HG03025 (cell line): Measurements from ENCODE around the gene SKI.

ENCODE experiments used
- ATAC-seq: cut with Tn5 transposase; IDR thresholded peaks from one replicate; pipeline ENCODE4 v1.9.1; 2021; ENCODE audit warnings: mild to moderate bottlenecking, moderate library complexity; ENCODE audit not compliant: unreplicated experiment, low FRiP score

SKI gene

DNA sequence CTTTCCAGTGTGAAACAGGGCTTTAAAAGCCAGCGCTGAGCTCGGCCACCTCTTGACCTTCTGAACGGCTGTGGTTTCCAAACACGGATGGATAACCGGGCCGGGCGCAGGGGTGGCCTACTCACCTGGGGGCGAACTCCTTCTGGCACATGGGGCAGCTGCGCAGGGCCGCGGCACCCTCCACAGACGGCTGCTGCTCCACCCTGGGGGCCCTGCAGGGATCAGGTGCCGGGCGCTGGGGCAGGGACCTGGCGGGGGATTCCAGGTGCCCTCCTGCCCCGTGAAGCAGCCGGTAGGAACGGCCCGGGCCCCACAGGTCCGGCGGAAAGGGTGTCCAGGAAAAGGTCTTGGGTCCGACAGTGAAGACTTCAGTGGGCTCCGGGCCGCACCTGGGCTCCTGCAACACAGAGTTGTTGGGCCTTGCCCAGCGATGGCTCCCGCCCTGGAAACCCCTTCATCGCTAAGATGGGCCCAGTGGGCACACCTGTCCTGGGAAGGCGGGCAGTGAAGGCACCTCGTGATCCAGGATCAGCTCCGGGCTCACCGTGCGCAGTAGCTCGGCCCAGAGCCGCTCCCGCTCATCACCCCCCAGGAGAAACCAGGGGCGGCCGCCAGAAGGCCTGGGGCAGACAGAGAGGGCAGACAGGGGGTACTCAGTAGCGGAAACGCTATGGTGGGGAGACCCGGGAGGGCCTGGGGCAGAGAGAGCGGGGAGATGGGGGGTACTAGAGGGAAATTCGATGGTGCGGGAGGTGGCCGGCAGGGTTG lies 34.4 kb upstream of the SKI start:
- no peak for ATAC-seq

DNA sequence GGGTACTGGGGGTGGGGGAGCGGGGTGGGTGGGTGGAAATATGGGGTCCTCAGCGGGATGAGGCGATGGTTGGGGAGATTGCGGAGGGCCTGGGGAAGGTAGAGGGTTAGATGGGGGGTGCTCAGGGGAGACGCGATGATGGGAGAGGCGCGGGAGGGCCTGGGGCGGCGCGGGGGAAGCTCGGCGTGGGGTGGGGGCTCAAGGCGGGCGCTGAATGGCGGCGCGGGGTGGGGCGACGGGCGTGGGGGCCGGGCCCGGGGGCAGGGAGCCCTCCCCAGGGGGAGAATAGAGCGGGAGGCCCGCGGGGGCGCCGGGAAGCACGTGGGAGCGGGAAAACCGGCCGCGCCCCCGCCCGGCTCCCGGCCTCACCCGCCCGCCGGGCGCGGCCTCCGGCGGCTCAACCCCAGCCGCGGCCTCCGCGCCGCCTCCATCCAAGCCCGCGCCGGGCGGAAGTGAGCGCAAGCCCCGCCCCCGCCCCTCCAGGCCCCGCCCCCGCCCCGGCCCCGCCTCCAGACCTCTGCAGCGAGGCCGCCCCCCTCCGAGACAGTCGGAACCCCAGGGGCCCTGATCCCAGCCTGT lies 33.7 kb upstream of the SKI start, which contains the start of gene FAAP20:
TSS of gene FAAP20 (minus strand) at position 454 of the 579 bp plus-strand sequence. CDS start at position 431, 23 bp downstream.
- peak; percentile 48 for ATAC-seq

DNA sequence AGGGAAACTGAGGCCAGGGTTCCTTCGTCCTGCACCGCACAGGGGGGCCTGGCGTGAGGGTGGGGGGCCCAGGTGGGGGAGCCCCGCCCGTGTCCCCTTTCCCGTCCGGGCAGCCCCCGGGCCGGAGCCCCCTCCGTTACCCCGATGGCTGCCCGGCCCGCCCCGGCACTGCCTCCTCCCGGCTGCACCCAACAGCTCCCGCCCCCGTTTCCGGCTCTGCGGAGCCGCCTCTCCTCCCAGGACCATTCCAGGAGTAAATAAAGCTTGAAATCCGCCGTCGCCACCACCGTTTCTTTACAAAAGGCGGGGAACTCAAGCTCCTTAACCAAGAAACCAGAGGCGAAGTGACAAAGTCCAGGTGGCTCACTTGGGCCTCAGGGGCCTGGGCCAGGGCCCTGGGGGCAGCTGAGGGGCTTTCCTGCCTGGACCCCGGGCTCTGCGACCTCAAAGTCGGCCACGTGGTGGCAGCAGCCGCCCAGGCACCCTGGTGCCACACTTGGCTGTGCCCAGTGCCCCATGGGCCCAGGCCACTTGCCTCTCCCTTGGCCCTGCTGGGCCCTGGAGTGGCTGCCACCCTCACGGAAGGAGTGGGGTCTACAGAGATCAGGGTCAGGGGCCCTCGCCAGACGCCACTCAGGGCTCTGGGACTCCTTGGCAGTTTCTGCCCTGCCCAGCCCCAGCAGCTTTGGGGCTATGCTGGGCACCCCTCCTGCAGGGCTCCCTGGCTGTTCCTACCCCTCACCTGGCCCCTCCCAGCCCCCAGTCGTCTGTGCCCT lies 33.0 kb upstream of the SKI start:
- ATAC-seq, result peak; percentile 48

DNA sequence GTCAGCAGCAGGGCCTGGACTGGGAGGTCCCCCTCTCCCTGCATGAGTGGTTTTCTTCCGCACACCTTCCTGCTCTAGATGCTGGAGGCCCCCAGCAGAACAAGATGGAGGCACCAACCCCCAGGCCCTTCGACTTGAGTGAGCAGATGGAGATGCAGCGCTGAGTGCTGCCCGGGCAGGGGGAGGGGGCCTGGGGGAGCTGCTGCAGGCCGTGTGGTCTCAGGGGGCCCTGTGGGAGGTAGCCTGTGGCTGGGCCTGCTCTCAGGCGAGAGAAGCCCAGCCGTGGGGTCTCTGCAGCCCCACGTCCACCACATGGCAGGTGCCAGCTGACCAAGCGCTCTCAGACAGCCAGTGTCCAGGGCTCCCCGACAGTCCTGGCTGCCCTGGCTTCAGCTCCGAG lies 32.3 kb upstream of the SKI start:
- ATAC-seq, result no peak

DNA sequence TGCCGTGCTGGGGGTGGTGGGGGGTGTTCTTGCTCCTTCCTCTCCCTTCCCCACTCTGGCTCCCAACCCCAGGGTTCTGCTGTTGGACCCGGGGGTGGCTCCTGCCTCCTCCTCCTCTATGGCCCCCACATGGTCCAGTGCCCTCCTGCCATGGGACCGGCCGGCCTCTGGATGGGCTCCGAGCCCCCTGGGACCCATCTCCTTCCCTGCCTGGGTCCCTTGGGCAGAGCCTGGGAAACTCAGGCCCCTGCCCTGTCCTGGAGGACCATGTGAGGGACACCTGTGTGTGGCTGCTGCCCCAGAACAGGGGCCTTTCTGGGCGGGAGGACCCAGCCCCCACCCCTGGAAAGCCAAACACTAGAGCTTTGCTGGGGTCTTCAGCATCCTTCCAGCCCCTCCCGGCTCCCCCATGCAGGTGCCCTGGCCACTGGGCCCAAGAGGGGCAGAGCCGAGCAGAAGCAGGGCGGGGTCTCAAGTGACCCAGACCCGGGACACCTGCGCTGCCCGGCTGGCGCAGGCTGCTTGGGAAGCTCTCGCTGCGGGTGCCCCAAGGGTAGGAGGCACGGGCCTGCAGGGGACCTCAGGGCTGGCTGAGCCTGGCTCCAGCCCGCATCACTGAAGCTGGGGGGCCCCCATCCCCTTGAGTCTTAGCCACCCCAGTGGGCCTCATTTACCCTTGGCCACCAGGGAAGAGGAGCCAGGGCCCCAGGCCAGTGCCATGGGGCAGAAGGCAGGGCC lies 31.0 kb upstream of the SKI start:
- ATAC-seq, result no peak

DNA sequence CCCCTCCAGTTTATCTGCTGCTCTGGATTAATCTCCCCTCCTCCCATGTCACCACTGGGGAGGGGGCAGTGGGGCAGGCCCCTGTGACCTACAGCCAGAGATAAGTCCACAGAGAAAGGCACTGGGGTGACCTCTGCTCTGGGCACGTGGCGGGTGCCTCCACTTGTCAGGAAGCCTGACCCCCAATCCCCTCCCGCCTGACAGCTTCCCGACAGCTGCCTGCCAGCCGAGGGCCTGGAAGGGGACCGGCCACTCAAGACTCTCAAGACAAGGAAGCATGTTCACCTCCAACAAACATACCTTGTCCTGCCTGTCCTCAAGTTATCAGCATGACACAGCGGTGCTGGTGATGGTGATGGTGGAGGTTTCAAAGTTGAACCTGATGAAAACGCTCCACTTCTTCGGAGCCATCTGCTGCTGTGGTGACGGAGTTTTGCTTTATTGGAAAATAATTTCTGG lies 30.4 kb upstream of the SKI start:
- no peak for ATAC-seq

DNA sequence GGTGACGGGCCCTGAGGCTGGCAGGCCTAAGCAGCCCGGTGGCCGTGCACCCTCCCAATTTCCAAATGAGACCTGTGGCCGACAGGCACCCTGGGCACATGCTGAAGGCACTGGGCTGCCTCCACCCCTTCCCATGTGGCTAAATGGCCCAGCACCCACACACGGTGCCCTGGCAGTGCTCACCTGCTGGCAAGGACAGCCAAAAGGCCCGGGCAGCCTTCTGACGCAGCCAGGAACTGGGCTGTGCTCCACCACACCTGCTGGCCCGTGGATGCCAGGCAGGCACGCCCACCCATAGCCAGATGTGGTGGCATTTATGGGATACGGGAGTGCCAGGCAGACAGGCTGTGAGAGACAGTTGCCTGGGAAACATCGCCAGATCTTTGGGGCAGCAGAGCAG lies 29.5 kb upstream of the SKI start:
- ATAC-seq, result no peak

DNA sequence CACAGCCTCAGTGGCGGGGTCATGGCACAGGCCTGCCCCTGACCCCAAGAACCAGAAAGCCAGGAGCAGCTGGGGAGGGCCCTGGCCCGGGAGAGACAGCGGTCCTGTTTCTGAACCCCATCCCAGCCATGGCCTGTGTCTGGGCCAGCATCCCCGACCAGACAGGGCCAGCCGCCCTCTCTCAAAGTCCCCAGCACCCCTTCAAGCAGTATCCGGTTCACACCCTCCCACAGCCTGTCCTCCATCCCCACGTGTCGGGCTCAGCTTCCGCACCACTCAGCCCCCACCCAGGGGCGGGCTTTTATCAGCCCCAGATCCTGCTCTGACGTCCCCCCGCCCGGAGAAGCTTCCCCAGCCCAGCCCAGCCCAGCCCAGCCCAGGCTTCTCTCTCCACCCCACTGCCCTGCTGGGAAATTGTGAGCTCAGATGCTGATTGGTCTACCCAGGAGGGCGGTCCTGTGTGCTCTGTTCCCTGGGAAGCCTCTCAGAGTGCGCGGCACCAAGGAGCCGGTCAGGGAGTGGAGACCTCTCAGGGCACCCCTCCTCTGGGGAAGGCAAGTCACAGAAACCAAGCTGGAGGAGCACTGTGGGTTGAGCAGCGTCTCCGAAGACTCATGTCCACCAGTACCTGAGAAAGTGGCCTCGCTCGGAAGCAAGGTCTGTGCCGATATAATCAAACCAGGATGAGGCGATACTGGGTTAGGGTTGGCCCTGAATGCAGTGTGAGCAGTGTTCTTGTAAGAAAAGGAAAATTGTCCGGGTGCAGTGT lies 28.9 kb upstream of the SKI start:
- no peak for ATAC-seq

DNA sequence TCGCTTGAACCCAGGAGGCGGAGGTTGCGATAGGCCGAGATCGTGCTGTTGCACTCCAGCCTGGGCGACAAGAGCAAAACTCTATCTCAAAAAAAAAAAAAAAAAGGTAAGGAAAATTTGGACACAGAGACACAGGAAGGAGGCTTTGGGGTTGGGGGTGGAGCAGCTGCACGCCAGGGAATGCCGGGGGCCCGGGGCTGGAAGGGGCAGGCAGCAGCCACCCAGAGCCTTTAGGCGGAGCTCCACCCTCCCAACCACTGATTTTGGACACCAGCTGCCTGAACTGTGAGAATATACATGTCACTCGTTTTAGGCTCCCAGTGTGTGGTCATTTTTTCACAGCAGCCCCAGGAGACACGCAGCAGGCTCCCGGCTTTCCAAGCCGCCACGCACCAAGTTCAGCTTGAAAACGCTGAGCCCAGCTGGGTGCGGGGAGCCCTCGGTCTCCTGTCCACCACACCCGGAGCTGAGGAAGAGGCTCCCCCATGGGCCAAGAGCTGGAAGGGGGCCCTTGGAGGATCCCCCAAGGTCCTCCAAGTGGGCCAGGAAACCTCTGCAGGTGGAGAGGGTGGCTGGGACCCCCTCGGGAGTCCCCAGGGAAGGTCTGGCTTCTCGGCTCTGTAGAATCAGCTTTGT lies 27.7 kb upstream of the SKI start:
- ATAC-seq, result no peak

DNA sequence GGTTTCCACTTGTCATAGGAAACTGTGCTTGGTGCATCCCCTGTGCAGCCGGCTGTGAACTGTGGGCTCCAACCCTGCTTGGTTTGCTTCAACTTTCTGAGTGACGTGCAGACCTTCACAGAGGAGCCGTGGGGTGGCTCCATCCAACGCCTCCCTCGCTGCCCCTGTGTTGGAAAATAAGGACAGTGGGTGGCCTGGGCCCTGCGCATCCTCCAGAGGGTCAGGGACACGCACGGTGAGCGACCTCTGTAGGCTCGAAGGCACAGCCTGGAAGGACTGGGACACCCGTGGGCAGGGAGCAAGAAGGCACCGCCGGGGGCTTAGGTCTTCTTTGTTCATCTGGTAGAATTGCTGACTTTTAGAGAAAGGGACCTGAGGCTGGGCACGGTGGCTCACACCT lies 27.1 kb upstream of the SKI start:
- ATAC-seq, result no peak

DNA sequence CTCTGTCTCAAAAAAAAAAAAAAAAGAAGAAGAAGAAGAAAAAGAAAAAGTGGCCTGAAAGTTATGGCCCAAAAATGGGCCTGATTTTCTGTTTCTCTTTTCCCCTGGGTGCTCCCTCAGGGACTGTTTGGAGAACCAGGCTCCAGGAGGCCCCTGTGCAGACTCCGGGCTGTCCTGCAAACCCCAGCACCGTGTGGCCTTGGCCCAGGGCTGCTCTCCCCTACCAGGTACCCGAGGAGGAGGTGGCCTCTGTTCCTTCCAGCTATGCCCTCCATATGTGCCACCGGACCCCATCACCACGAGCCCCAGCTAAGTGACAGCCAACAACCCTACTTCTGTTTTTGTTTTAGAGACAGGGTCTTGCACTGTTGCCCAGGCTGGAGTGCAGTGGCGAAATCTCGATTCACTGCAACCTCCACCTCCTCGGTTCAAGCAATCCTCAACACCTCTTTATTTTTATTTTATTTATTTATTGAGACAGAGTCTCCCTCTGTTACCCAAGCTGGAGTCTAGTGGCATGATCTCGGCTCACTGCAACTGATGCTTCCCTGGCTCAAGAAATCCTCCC lies 26.0 kb upstream of the SKI start:
- no peak for ATAC-seq

DNA sequence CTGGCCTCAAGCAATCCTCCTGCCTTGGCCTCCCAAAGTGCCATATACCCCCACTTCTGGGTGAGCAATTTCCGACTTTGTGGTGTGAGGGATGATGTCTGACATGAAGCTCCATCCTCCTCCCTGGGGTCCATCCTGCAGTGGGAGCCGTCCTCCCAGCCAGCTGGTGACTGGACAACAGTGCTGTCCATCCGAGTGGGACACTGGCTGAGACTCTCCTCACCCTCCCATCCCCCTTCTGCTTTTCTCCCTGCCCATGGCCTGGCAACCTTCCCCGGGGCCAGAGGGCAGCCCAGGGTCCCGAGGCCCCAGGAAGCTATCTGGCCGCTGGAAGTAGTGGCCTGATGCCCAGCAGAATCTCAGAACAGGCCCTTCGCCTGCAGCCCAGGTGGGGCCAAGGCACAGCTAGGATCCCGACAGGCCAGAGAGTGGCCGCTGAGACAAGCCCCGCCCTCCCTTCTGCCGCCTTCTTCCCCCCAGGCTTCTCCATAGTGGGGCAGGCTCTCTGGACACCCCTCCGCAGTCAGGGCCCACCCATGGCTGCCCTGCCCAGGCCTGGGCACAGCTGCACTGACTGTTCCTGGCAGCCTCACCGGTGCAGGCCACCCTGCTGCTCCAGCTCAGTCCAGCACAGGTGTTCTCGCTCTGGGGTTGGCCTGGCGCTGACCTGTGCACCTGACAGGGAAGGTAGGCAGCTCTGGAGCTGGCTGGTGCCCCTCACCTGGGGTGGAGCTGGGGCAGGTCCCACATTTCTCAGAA lies 25.1 kb upstream of the SKI start:
- ATAC-seq, result no peak

DNA sequence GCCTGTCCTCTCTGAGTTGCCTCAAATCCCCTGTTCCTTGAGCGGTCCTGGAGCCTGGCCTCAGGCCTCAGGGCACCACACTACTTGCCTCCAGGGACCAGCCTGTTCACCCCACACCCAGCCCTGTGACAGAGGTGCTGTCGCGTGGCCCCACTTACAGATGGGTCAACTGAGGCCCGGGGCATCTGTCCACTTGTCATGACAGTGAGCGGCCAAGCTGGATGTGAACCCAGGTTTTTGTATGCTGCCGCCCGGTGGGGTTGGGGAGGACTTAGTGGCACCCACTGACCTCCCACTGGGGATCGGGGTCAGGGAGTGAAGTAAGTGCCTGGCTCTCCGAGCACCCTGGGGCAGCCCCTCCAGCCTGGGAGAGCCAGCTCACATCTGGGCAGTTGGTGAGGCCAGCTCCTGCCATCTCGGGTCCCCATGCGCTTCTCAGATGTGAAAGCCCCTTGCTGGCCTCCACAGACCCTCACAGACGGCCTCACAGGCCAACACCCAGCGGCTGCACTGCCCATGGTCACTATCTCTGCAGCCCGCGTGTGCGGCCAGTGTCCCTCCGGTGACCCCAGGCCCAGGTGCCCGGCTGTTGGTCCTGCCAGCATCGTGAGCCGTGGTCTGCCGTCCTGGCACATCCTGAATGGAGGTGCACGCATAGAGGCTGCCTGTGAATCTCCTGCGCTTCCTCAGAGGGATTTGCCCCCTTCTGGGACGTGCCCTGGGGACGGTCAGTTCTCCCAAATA lies 24.3 kb upstream of the SKI start:
- no peak for ATAC-seq

DNA sequence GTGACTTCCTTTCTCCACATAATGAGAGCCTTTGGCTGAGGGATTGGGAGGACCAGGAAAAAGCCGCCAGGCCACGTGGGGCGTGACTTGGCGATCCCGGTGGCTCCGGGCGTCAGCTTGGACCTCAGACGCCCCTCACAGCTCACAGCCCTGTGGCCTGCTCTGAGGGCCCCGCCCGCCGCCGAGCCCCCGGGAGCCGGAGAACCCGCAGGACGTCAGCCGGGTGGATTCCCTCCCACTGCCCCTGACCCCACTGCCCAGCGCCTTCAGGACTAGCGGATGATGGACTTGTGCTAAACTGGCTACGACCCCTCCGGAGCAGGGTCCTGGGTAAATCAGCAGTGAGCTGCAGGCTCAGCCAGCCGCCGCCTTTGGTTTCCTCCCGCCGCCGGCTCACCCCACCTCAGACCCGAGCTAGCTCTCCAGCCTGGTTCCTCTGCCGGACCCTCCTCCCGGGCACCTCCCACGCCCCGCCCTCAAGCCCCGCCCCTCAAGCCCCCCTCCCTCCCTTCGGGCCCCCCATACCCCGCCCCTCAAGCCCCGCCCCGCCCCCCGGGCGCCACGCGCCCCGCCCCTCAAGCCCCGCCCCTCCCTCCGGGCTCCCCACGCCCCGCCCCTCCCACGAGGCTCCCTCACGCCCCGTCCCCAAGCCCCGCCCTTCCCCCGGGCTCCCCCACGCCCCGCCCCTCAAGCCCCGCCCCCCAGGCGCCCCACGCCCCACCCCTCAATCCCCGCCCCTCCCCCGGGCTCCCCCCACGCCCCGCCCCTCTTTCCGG lies 23.5 kb upstream of the SKI start:
- ATAC-seq, result no peak

DNA sequence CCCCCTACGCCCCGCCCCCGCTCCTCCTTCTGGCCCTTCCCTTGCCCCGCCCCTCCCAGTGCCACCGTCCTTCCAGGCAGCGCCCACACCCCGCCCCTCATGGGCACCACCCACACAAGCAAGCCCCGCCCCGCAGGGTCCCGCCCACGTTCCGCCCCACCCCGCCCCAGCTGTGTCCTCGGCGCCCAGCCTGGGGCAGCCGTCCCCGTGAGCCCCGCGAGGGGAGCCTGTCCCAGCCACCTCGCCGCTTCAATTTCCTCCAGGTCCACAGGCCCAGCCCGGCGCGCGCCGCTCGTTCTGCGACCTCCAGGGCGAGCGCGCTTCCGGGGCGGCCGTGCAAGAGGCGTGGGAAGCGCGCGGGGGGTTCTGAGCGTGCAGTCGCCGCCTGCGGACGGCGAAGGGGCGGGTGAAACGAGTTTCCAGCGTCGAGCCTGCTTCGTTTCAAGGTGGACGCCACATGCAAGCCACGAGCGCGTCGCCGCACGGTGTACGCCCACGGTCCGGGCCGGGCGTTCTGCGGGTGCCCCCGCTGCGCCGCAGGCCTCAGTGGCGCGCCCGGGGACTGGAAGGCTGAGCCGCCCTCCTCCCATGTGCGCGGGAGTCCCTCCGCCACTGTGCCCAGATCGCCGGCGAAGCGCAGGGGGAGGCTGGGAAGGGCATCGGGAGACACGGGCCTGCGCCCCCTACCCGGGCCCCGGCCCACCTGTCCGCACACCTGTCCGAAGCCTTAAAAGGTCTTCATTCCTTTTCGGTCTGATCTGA lies 22.7 kb upstream of the SKI start:
- peak; percentile 55 for ATAC-seq

DNA sequence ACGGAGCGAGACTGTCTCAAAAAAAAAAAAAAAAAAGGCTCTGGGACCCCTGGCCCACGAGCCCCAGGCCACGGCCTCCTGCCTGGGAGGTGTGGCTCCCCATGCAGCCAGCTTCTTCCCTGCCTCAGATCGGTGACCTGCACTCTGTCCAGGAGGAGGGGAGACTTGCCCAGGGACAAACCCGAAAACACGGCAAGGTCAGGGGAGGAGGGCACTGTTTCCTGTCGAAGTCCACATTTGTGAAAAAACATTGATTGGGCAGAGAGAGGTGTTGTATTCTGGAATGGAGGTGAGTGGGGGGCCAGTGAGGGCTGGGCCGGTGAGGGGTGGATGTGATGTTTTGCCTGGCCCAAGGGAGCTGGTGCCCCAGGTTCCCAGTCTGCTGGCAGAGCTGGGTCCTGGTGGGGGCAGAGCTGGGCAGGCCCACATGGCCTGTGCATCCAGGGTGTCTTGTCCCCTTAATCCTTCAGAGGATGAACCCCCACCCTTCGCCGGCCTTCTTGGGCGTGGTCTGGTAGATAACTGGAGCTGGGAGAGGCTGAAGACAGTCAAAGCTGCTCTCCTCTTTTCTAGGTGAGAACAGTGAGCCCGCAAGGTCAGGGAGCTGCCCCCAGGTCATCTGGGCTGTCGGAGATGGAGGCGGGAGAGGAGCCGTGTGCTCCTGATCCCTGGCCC lies 21.2 kb upstream of the SKI start:
- ATAC-seq, result no peak
